G401 (cell line): ENCODE measurements around the gene HSPA12A. TPM values are rescaled to one million over a fixed set of nuclear protein-coding genes. Genes with fewer than 3 reads are reported as not detected.

Experiments
- total RNA-seq: library from RNA; depleted of rRNA; stranded (reverse); fragments of >200 nt; shearing (Covaris generic); gene quantifications from 2 replicates; pipeline ENCODE4 v1.2.3, GENCODE V29; 2014; rRNA removed

The HSPA12A gene
- total RNA-seq, 1 experiment from 2014 or later: 0.47 TPM

Other genes with a start within 250 kb of the HSPA12A start
- gene PNLIP, start 196.6 kb downstream of the HSPA12A start, total RNA-seq: not detected in 2 replicates
- not detected in 2 replicates for gene PNLIPRP1, start 151.6 kb downstream of the HSPA12A start, total RNA-seq
- not detected in 2 replicates for gene PNLIPRP2, start 121.6 kb downstream of the HSPA12A start, total RNA-seq
- 0.49 TPM in 1 of 2 replicates, not detected in the other for gene ENO4, start 106.9 kb upstream of the HSPA12A start, total RNA-seq